LNCaP clone FGC (cell line): ENCODE measurements around the gene ATP6V0A4.
A peak's percentile ranks its signal among the peaks of the same experiment; 100 is the strongest.
"Not testable (repeated sequence)": the region's sequence is repeated elsewhere in the genome, so short reads cannot be mapped to it uniquely, and the experiment has no call there.

Experiments used
- DNase-seq: peaks from one replicate; pipeline ENCODE4 v3.0.0-alpha.2; 2011; ENCODE audit warnings: low read depth
- H3K4me3 ChIP-seq: 2 replicates; pipeline ENCODE4 v1.5.1; 2011; ENCODE audit warnings: mild to moderate bottlenecking, low read depth, low read length, control low read depth
- CTCF ChIP-seq: IDR thresholded peaks from 2 replicates; pipeline ENCODE4 v1.5.1; 2012; ENCODE audit warnings: mild to moderate bottlenecking; ENCODE audit not compliant: control insufficient read depth, insufficient read depth; ENCODE audit errors: extremely low read depth

The ATP6V0A4 gene

GRCh38 chr7:138746073-138746472 is 51.9 kb downstream of the ATP6V0A4 start:
- TF ChIP-seq CTCF = no peak
- no peak overlapping the region for H3K4me3 ChIP-seq
- no peak for DNase-seq

GRCh38 chr7:138745189-138745588 is 52.8 kb downstream of the ATP6V0A4 start:
- DNase-seq = no peak
- no peak overlapping the region for H3K4me3 ChIP-seq
- TF ChIP-seq CTCF = no peak

GRCh38 chr7:138741453-138741735 is 56.6 kb downstream of the ATP6V0A4 start:
- no peak for DNase-seq
- no peak overlapping the region for H3K4me3 ChIP-seq
- TF ChIP-seq CTCF = no peak

- no peak for TF ChIP-seq CTCF
- no peak overlapping the region for H3K4me3 ChIP-seq
- DNase-seq = no peak
These were observed 58.1 kb downstream of the ATP6V0A4 start for GRCh38 chr7:138739859-138740258.

- TF ChIP-seq CTCF = peak; percentile 99
- no peak overlapping the region for H3K4me3 ChIP-seq
- peak; percentile 69 for DNase-seq
These were observed 59.3 kb downstream of the ATP6V0A4 start for GRCh38 chr7:138738551-138739335.

- no peak overlapping the region for H3K4me3 ChIP-seq
- no peak for DNase-seq
- no peak for TF ChIP-seq CTCF
These were observed 59.9 kb downstream of the ATP6V0A4 start for GRCh38 chr7:138738114-138738513.

GRCh38 chr7:138735399-138735798 is 62.6 kb downstream of the ATP6V0A4 start:
- no peak for DNase-seq
- TF ChIP-seq CTCF = no peak
- no peak overlapping the region for H3K4me3 ChIP-seq

- not testable (repeated sequence) for H3K4me3 ChIP-seq, DNase-seq
These were observed 66.3 kb downstream of the ATP6V0A4 start for GRCh38 chr7:138731733-138732132.
